GM12878 (cell line): ENCODE measurements around the gene NRXN3. TPM values are rescaled to one million over a fixed set of nuclear protein-coding genes. Genes with fewer than 3 reads are reported as not detected.

ENCODE experiments used
- ATAC-seq: fragments of 200-7000 bp; cut with Tn5 transposase; 3 replicates; pipeline ENCODE4 v1.9.1; 2020; ENCODE audit warnings: mild to moderate bottlenecking, moderate library complexity
- BruUV-seq: library from RNA; stranded (reverse); fragments of 400-500 nt; replicated peaks from 2 replicates; lab custom pipeline; 2021; lab: Mats Ljungman, UMichigan
- CTCF ChIA-PET: fragments of 300-600 bp; sonication (Branson Sonifier 250); formaldehyde crosslinking; extraction: SDS; loops from one replicate; lab custom pipeline; 2021; ENCODE audit warnings: inconsistent platforms; lab: Yijun Ruan, JAX
- POLR2A ChIA-PET: fragments of 350-600 bp; formaldehyde crosslinking; extraction: SDS; loops from one replicate; lab custom pipeline; 2021; ENCODE audit warnings: inconsistent platforms; lab: Charles Lee
- RAD21 ChIA-PET: fragments of 300-600 bp; sonication (Branson Sonifier 250); formaldehyde crosslinking; loops from one replicate; lab custom pipeline; 2023; ENCODE audit warnings: antibody characterized with exemption; ENCODE audit not compliant: unreplicated experiment; lab: Charles Lee
- SMC1A ChIA-PET: fragments of 300-600 bp; sonication (Branson Sonifier 250); formaldehyde crosslinking; loops from one replicate; lab custom pipeline; 2023; ENCODE audit not compliant: unreplicated experiment, uncharacterized antibody; lab: Charles Lee
- DNase-seq: peaks from one replicate; pipeline ENCODE4 v3.0.0-alpha.2; 2011; ENCODE audit warnings: low read depth, low spot score
- FAIRE-seq: peaks from 3 replicates; lab custom pipeline; 2011; peaks lifted over from hg19 to GRCh38; lab: Jason Lieb, UNC
- H2AFZ ChIP-seq: 2 replicates; pipeline ENCODE4 v1.6.0; 2011; ENCODE audit warnings: low read depth, low read length, control low read depth; ENCODE audit not compliant: control insufficient read depth
- H3K27ac ChIP-seq: 2 replicates; pipeline ENCODE4 v1.5.1; 2011; ENCODE audit warnings: control low read depth; ENCODE audit not compliant: control insufficient read depth, insufficient read depth
- H3K27me3 ChIP-seq, 2 experiments: replicated peaks in 1 of 2; 2 replicates each; pipeline versions ENCODE4 v1.6.0 to v1.6.1; 2011; ENCODE audit warnings: low read length in 1 of 2; ENCODE audit not compliant: control insufficient read depth in 2 of 2, insufficient read depth in 2 of 2
- H3K36me3 ChIP-seq, 2 experiments: 2 replicates each; pipeline ENCODE4 v1.5.1; 2011; ENCODE audit warnings: low read length in 1 of 2; ENCODE audit not compliant: control insufficient read depth in 2 of 2, insufficient read depth in 2 of 2
- H3K4me1 ChIP-seq: 2 replicates; pipeline ENCODE4 v1.6.1; 2011; ENCODE audit warnings: mild to moderate bottlenecking, low read length, moderate library complexity, mixed read lengths; ENCODE audit not compliant: control insufficient read depth, insufficient read depth
- H3K4me2 ChIP-seq: 2 replicates; pipeline ENCODE4 v1.6.0; 2011; ENCODE audit warnings: control low read depth; ENCODE audit not compliant: control insufficient read depth, insufficient read depth
- H3K4me3 ChIP-seq: fragments of 200-600 bp; sonication (generic); 2 replicates; pipeline ENCODE4 v1.5.1; 2016
- H3K79me2 ChIP-seq: 2 replicates; pipeline ENCODE4 v1.6.0; 2011; ENCODE audit warnings: low read length; ENCODE audit not compliant: control insufficient read depth, insufficient read depth
- H3K9ac ChIP-seq: 2 replicates; pipeline ENCODE4 v1.8.0; 2011; ENCODE audit warnings: low read length, control low read depth, mixed read lengths; ENCODE audit not compliant: control insufficient read depth, insufficient read depth
- H3K9me3 ChIP-seq: replicated peaks from 3 replicates; pipeline ENCODE4 v1.5.1; 2011; ENCODE audit warnings: mild to moderate bottlenecking, low read length; ENCODE audit not compliant: control insufficient read depth, insufficient read depth
- H4K20me1 ChIP-seq: 2 replicates; pipeline ENCODE4 v1.6.0; 2011; ENCODE audit not compliant: control insufficient read depth, insufficient read depth
- CBFB ChIP-seq: IDR thresholded peaks from 2 replicates; pipeline ENCODE4 v1.6.1; 2016; ENCODE audit warnings: antibody characterized with exemption, low read depth
- CBX5 ChIP-seq: sonication (generic); IDR thresholded peaks from 2 replicates; pipeline ENCODE4 v1.6.1; 2016; ENCODE audit warnings: low read depth, moderate library complexity, mild to moderate bottlenecking, inconsistent platforms
- CREM ChIP-seq: IDR thresholded peaks from 2 replicates; pipeline ENCODE4 v1.6.1; 2014; ENCODE audit warnings: antibody characterized with exemption, low read depth
- GATAD2B ChIP-seq: fragments of 450-650 bp; conservative IDR thresholded peaks from 2 replicates; pipeline ENCODE4 v1.6.1; 2017; ENCODE audit warnings: low read depth, mild to moderate bottlenecking, moderate library complexity
- HDGF ChIP-seq: fragments of 450-650 bp; IDR thresholded peaks from 2 replicates; pipeline ENCODE4 v1.6.1; 2016; ENCODE audit warnings: antibody characterized with exemption
- JUND ChIP-seq: IDR thresholded peaks from 2 replicates; pipeline ENCODE4 v1.6.1; 2012; ENCODE audit warnings: low read depth, mild to moderate bottlenecking, low read length, improper control_type of control experiment, moderate library complexity
- POLR2AphosphoS5 ChIP-seq: IDR thresholded peaks from 2 replicates; pipeline ENCODE4 v1.6.1; 2011; ENCODE audit warnings: mild to moderate bottlenecking, low read length, inconsistent platforms
- RUNX3 ChIP-seq: IDR thresholded peaks from 2 replicates; pipeline ENCODE4 v1.6.1; 2012; ENCODE audit warnings: low read length, inconsistent platforms
- YY1 ChIP-seq: IDR thresholded peaks from 2 replicates; pipeline ENCODE4 v1.6.1; 2011; ENCODE audit warnings: low read depth, mild to moderate bottlenecking, low read length
- ZNF207 ChIP-seq: fragments of 450-650 bp; IDR thresholded peaks from 2 replicates; pipeline ENCODE4 v1.6.1; 2014; ENCODE audit warnings: antibody characterized with exemption, mild to moderate bottlenecking, borderline replicate concordance
- WGBS: methylation state at CpG from one replicate; pipeline ENCODE4 v1.1.6; 2016; ENCODE audit warnings: low lambda C conversion rate; ENCODE audit not compliant: insufficient replicate concordance, insufficient coverage; ENCODE audit errors: missing lambda C conversion rate; 5-methylcytosine and 5-hydroxymethylcytosine counted together
- in situ Hi-C: fragments of 300-500 bp; cut with MboI; formaldehyde crosslinking; loops from 9 replicates; pipeline ENCODE4 v1.14.3; 2018; ENCODE audit warnings: mixed read lengths
- intact Hi-C: fragments of 100-400 bp; cut with micrococcal nuclease; formaldehyde crosslinking; loops from one replicate; pipeline ENCODE4 v1.14.2; 2022; ENCODE audit not compliant: unreplicated experiment
- polyA plus RNA-seq, 11 experiments: library from polyadenylated mRNA; depleted of rRNA in 4 of 11; unstranded in 6 of 11; stranded (reverse) in 5 of 11; fragments of >200 nt; fragmentation: Nextera tagmentation in 4 of 11; fragmentation: Illumina TruSeq in 1 of 11; extraction: Ambion mirVana in 4 of 11; extraction: Trizol in 1 of 11; gene quantifications; 1 replicate in 1 of 11; 2 replicates in 10 of 11; pipeline versions ENCODE4 v1.2.1 to v1.2.3, GENCODE V29; 2011 to 2016; ENCODE audit warnings: inconsistent platforms in 2 of 11, missing spikeins in 2 of 11, low read depth in 1 of 11
- total RNA-seq, 4 experiments: library from RNA; depleted of rRNA in 3 of 4; stranded (reverse); fragments of >200 nt in 3 of 4; fragmentation: Illumina TruSeq in 1 of 4; extraction: Trizol in 1 of 4; gene quantifications; 2 replicates each; pipeline versions ENCODE4 v1.2.1 to v1.2.3, GENCODE V29; 2013 to 2021
- TF ChIP-seq, protein P1 (sequence below): fragments of 450-650 bp; IDR thresholded peaks from 2 replicates; pipeline ENCODE4 v1.6.1; 2017; ENCODE audit warnings: mild to moderate bottlenecking, moderate library complexity

NRXN3 gene
- total and polyA plus RNA-seq, 10 of the 15 experiments (the other 5 are each of a cell fraction or from before 2014, with no cell fraction given) = 0.52 to 3.3 (median 1.4) TPM

DNA sequence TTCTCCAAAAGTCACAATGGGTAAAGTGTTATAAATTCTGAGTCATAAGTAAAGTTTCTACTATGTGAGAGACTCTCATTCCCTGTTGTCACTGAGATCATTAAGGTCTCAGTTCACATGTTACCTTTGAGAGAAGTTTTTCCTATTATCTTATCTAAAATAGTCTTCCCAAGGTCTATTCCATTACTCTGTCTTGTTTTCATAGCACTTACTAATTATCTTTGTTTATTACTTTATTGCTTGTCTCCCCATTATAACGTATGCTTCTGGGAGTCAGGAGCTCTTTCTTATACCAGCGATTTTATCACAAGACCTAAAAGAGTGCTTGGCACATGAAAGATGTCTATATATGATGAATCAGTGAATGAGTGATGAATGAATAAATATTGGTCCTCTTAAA is 1039.2 kb downstream of the NRXN3 start (continued):
- TF ChIP-seq, protein P1, sequence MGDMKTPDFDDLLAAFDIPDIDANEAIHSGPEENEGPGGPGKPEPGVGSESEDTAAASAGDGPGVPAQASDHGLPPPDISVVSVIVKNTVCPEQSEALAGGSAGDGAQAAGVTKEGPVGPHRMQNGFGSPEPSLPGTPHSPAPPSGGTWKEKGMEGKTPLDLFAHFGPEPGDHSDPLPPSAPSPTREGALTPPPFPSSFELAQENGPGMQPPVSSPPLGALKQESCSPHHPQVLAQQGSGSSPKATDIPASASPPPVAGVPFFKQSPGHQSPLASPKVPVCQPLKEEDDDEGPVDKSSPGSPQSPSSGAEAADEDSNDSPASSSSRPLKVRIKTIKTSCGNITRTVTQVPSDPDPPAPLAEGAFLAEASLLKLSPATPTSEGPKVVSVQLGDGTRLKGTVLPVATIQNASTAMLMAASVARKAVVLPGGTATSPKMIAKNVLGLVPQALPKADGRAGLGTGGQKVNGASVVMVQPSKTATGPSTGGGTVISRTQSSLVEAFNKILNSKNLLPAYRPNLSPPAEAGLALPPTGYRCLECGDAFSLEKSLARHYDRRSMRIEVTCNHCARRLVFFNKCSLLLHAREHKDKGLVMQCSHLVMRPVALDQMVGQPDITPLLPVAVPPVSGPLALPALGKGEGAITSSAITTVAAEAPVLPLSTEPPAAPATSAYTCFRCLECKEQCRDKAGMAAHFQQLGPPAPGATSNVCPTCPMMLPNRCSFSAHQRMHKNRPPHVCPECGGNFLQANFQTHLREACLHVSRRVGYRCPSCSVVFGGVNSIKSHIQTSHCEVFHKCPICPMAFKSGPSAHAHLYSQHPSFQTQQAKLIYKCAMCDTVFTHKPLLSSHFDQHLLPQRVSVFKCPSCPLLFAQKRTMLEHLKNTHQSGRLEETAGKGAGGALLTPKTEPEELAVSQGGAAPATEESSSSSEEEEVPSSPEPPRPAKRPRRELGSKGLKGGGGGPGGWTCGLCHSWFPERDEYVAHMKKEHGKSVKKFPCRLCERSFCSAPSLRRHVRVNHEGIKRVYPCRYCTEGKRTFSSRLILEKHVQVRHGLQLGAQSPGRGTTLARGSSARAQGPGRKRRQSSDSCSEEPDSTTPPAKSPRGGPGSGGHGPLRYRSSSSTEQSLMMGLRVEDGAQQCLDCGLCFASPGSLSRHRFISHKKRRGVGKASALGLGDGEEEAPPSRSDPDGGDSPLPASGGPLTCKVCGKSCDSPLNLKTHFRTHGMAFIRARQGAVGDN = no peak
- TF ChIP-seq CBFB (no peak), JUND (no peak), ZNF207 (no peak), POLR2AphosphoS5 (no peak), HDGF (no peak), CREM (no peak), YY1 (no peak), GATAD2B (no peak)

DNA sequence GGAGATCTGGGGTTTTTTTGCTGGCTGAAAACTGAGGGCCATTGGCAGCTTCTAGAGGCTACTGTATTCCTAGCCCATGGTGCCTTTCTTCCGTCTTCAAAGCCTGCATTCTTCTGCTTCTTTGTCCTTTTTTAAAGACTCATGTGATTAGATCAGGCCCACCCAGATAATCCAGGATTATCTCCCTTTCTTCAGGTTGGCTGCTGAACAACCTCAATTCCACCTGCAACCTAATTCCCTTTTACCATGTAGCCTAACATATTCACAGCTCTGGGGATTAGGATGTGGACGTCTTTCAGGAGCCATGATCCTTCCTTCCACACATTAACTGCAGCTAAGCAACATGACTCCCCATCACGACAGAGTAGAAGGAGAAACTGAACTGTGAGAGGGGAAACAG is 1055.6 kb downstream of the NRXN3 start:
- intact Hi-C loops (no loop called here), in situ Hi-C loops (no loop called here)
- WGBS = 31% methylated on average over 3 of the region's 3 CpGs
- no peaks in the 10 kb centered on the region for H3K79me2 ChIP-seq
- SMC1A ChIA-PET = interaction anchor here (1.3 kb wide), 1 partner anchor 168 kb away, joined by 3 read pairs; no protein-coding TSS in a partner anchor
- no peaks in the 10 kb centered on the region for H3K4me1 ChIP-seq
- RAD21 ChIA-PET = no interaction called here
- H3K27ac ChIP-seq = no peak overlapping the region
- TF ChIP-seq CBX5 (no peak), RUNX3 (no peak)
- POLR2A ChIA-PET = no interaction called here
- H3K9ac ChIP-seq = no peak overlapping the region
- H3K9me3 ChIP-seq = no peaks in the 10 kb centered on the region
- CTCF ChIA-PET = no interaction called here
- FAIRE-seq = no peak
- H3K27me3 ChIP-seq = no peaks in the 10 kb centered on the region
- DNase-seq = no peak
- no peak for ATAC-seq
- no TSS peak for BruUV-seq
- H2AFZ ChIP-seq = no peak overlapping the region
- no peak overlapping the region for H3K4me3 ChIP-seq
- no peak overlapping the region for H3K4me2 ChIP-seq
- no peaks in the 10 kb centered on the region for H4K20me1 ChIP-seq
- H3K36me3 ChIP-seq = no peaks in the 10 kb centered on the region
